Colonic mucosa (tissue), 4 donors: ENCODE measurements around the gene SSH3. TPM values are rescaled to one million over a fixed set of nuclear protein-coding genes. Genes with fewer than 3 reads are reported as not detected.

Experiments used
- DNase-seq: peaks from one replicate; pipeline ENCODE4 v3.0.0-alpha.2; 2020
- H3K27ac ChIP-seq: fragments of 200-600 bp; one replicate; pipeline ENCODE4 v1.8.0; 2021
- H3K27me3 ChIP-seq: fragments of 200-600 bp; one replicate; pipeline ENCODE4 v1.8.0; 2021
- H3K36me3 ChIP-seq: fragments of 200-600 bp; one replicate; pipeline ENCODE4 v1.8.0; 2021
- H3K4me1 ChIP-seq: fragments of 200-600 bp; one replicate; pipeline ENCODE4 v1.8.0; 2021; ENCODE audit warnings: mild to moderate bottlenecking
- H3K4me3 ChIP-seq: fragments of 200-600 bp; one replicate; pipeline ENCODE4 v1.8.0; 2021
- H3K9ac ChIP-seq, 2 donors: one replicate each; pipeline ENCODE4 v1.7.0; 2013; ENCODE audit warnings: control low read depth in 2 of 2, low read depth in 2 of 2, low read length in 2 of 2
- H3K9me3 ChIP-seq: fragments of 200-600 bp; one replicate; pipeline ENCODE4 v1.8.0; 2021
- CTCF ChIP-seq: fragments of 200-600 bp; IDR thresholded peaks from one replicate; pipeline ENCODE4 v1.8.0; 2022; ENCODE audit warnings: antibody characterized with exemption, mild to moderate bottlenecking
- intact Hi-C: fragments of 100-400 bp; cut with DNase I; formaldehyde crosslinking; loops from one replicate; pipeline ENCODE4 v1.14.1; 2022
- total RNA-seq, 2 donors: library from RNA; stranded (reverse); fragmentation: NEBNext Ultra II Directional in 1 of 2; extraction: Animal tissue kit (Norgen Biotek cat#: 25700) in 1 of 2; gene quantifications; one replicate each; pipeline ENCODE4 v1.2.1, GENCODE V29; 2021
- donor health status: healthy.
- donor health status: DM: no; HTN: no; CAD: no.
- donor health status: DM: no; HTN: no; CAD: no.

Gene SSH3
- total RNA-seq, 2 donors from 2014 or later: 69.7 to 81.7 TPM

GRCh38 chr11:67307545-67308001 lies 4.2 kb downstream of the SSH3 start:
- Histone ChIP-seq H3K9me3 (no peaks in the 10 kb centered on the region), H3K36me3 (peaks cover 6% of the 10 kb centered on the region), H3K4me1 (peaks cover 8% of the 10 kb centered on the region), H3K9ac (no peak overlapping the region), H3K27me3 (no peaks in the 10 kb centered on the region), H3K4me3 (no peak overlapping the region), H3K27ac (no peak overlapping the region)
- intact Hi-C loops: no loop called here
- no peak for TF ChIP-seq CTCF
- no peak for DNase-seq

DNA sequence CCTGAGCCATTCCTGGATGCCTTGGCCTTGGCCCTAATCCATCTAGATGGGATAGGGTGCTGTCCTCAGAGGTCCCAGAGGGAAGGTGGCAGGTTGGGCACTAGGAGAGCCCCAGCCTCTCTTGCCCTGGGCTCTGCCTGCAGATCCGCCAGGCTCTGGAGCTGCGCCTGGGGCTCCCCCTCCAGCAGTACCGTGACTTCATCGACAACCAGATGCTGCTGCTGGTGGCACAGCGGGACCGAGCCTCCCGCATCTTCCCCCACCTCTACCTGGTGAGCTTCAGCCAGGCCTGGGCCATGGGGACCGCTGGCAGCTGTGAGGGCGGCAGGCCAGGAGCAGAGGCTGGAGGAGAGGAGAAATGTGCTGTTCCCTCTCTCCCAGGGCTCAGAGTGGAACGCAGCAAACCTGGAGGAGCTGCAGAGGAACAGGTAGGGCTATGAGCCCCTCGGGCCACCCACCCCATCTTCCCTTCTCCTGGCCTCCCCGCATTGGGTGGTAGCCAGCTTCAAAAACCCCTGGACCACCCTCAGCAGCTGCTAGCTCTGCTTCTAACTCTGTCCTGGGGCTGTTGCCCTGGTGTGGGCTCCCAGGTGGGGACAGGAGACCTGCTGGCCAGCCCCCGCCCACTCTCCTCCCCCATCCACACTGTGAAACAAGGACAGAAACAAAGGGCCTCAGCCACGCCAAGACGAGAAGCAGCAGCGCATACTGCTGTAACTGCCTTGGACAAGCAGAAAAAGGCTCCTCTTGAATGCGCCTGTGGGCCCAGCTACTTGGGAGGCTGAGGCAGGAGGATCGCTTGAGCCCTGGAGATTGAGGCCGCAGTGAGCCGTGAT lies 4.9 kb downstream of the SSH3 start:
- Histone ChIP-seq H3K4me1 (peaks cover 8% of the 10 kb centered on the region), H3K9me3 (no peaks in the 10 kb centered on the region), H3K4me3 (no peak overlapping the region), H3K36me3 (peaks cover 6% of the 10 kb centered on the region), H3K27ac (no peak overlapping the region), H3K9ac (no peak overlapping the region), H3K27me3 (no peaks in the 10 kb centered on the region)
- no peak for TF ChIP-seq CTCF
- no peak for DNase-seq
- intact Hi-C loops: no loop called here

- H3K27ac ChIP-seq: no peak overlapping the region
- intact Hi-C loops: no loop called here
- no peak overlapping the region for H3K4me3 ChIP-seq
- H3K27me3 ChIP-seq: no peaks in the 10 kb centered on the region
- H3K9ac ChIP-seq: no peak overlapping the region
- DNase-seq: no peak
- no peak for TF ChIP-seq CTCF
- H3K36me3 ChIP-seq: peaks cover 6% of the 10 kb centered on the region
- peaks cover 8% of the 10 kb centered on the region for H3K4me1 ChIP-seq
- no peaks in the 10 kb centered on the region for H3K9me3 ChIP-seq
Observed at GRCh38 chr11:67309166-67309565, 5.8 kb downstream of the SSH3 start.

DNA sequence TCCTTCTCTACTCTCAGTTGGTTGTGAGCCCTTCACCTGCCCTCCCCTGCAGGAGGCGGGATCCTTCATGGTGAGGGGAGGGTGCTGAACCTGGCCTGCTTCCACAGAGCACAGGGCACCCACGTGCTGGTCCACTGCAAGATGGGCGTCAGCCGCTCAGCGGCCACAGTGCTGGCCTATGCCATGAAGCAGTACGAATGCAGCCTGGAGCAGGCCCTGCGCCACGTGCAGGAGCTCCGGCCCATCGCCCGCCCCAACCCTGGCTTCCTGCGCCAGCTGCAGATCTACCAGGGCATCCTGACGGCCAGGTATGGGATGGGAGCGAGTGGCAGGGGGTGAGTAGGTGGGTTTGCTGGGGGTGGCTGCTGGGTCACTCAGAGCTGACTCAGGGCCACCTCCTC lies 6.3 kb downstream of the SSH3 start:
- intact Hi-C loops: loop anchor here (10.0 kb wide), 1 partner anchor 225 kb away; no protein-coding TSS in a partner anchor
- no peak overlapping the region for H3K4me3 ChIP-seq
- DNase-seq: no peak
- no peak overlapping the region for H3K9ac ChIP-seq
- no peaks in the 10 kb centered on the region for H3K27me3 ChIP-seq
- no peak for TF ChIP-seq CTCF
- peaks cover 6% of the 10 kb centered on the region for H3K36me3 ChIP-seq
- H3K4me1 ChIP-seq: peaks cover 3% of the 10 kb centered on the region
- H3K9me3 ChIP-seq: no peaks in the 10 kb centered on the region
- no peak overlapping the region for H3K27ac ChIP-seq

GRCh38 chr11:67310246-67311050 lies 7.1 kb downstream of the SSH3 start:
- Histone ChIP-seq H3K4me3 (no peak overlapping the region), H3K4me1 (no peaks in the 10 kb centered on the region), H3K9ac (no peak overlapping the region), H3K36me3 (peaks cover 6% of the 10 kb centered on the region), H3K9me3 (no peaks in the 10 kb centered on the region), H3K27ac (no peak overlapping the region), H3K27me3 (no peaks in the 10 kb centered on the region)
- TF ChIP-seq CTCF: no peak
- DNase-seq: no peak
- intact Hi-C loops: loop anchor here (10.0 kb wide), 1 partner anchor 226 kb away; no protein-coding TSS in a partner anchor
